Measurements from ENCODE around the gene ADAMTS3. TPM values are rescaled to one million over a fixed set of nuclear protein-coding genes. Genes with fewer than 3 reads are reported as not detected.

ADAMTS3 gene
- total RNA-seq, 2 donors from 2014 or later, result 2.3 to 5.4 TPM

DNA sequence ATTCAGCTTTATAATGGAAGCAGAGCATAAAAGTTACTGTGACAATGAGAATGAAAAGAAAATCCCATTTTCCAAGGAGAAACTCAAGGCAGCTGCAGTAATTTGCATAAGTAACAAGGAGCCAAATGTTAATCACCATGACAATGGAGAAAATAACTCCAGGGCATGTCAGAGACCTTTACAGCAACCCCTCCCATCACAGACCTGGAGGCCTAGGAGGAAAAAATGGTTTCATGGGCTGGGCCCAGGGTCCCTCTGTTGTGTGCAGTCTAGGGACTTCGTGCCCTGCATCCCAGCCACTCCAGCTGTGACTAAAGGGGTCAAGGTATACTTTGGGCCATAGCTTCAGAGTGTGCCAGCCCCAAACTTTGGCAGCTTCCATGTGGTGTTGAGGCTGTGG, 313.8 kb downstream of the ADAMTS3 start:
- Histone ChIP-seq H3K4me1 (ENCODE audit: control insufficient read depth in 1 of 2, low read depth in 2 of 2) (no peaks in the 10 kb centered on the region), H3K9me3 (no peaks in the 10 kb centered on the region), H3K27me3 (replicated peaks; ENCODE audit: insufficient read depth) (no peaks in the 10 kb centered on the region), H3K4me3 (no peak overlapping the region), H3K36me3 (no peaks in the 10 kb centered on the region), H3K27ac (no peak overlapping the region)
- ATAC-seq (ENCODE audit: insufficient number of reproducible peaks, low FRiP score, low read depth) (no peak), DNase-seq (ENCODE audit: low spot score) (no peak)
- no peak for TF ChIP-seq CTCF (IDR thresholded peaks at IDR 0.05)

- Histone ChIP-seq H3K27ac (no peak overlapping the region), H3K36me3 (no peaks in the 10 kb centered on the region), H3K9me3 (no peaks in the 10 kb centered on the region), H3K4me3 (no peak overlapping the region), H3K27me3 (replicated peaks; ENCODE audit: insufficient read depth) (no peaks in the 10 kb centered on the region), H3K4me1 (ENCODE audit: control insufficient read depth in 1 of 2, low read depth in 2 of 2) (no peaks in the 10 kb centered on the region)
- no peak for DNase-seq (ENCODE audit: low spot score)
- TF ChIP-seq CTCF (IDR thresholded peaks at IDR 0.05), result no peak
- no peak for ATAC-seq (ENCODE audit: insufficient number of reproducible peaks, low FRiP score, low read depth)
These were observed 325.4 kb downstream of the ADAMTS3 start for GRCh38 chr4:72243641-72244040.

GRCh38 chr4:72239487-72240116, 329.4 kb downstream of the ADAMTS3 start:
- H3K36me3 ChIP-seq, result no peaks in the 10 kb centered on the region
- H3K9me3 ChIP-seq, result no peaks in the 10 kb centered on the region
- no peak for DNase-seq (ENCODE audit: low spot score)
- H3K4me3 ChIP-seq, result no peak overlapping the region
- H3K27ac ChIP-seq, result no peak overlapping the region
- ATAC-seq (ENCODE audit: insufficient number of reproducible peaks, low FRiP score, low read depth), result no peak
- no peaks in the 10 kb centered on the region for H3K27me3 ChIP-seq (replicated peaks; ENCODE audit: insufficient read depth)
- no peaks in the 10 kb centered on the region for H3K4me1 ChIP-seq (ENCODE audit: control insufficient read depth in 1 of 2, low read depth in 2 of 2)
- TF ChIP-seq CTCF (IDR thresholded peaks at IDR 0.05), result no peak

Data from thoracic aorta (tissue), 2 donors.